Activated CD4-positive, alpha-beta T cell treated with anti-CD3 and anti-CD28 coated beads for 48 hours (primary cell): ENCODE measurements around the gene MACROD2.

Source experiments
- DNase-seq: peaks from one replicate; pipeline ENCODE4 v3.0.0-alpha.2; 2020

The MACROD2 gene

DNA sequence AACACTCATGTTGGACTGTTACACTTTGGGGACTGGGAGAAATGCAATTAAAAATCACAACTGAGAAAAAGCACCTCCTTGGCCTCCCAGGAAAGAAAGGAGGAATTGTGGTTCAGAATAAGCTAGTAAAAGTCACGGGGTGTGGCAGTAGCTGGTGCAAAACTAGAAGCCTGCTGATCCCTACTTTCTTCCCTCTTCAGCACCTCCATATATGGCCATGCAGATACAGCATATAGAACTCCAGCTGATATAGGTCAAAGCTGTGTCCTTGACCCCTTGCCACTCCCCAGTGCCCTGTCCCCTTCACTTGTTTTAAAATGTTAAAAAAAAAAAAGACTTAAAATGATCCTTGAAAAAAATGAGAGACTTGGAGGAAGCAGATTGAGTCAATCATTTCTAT, 347.6 kb downstream of the MACROD2 start:
- no peak for DNase-seq

DNA sequence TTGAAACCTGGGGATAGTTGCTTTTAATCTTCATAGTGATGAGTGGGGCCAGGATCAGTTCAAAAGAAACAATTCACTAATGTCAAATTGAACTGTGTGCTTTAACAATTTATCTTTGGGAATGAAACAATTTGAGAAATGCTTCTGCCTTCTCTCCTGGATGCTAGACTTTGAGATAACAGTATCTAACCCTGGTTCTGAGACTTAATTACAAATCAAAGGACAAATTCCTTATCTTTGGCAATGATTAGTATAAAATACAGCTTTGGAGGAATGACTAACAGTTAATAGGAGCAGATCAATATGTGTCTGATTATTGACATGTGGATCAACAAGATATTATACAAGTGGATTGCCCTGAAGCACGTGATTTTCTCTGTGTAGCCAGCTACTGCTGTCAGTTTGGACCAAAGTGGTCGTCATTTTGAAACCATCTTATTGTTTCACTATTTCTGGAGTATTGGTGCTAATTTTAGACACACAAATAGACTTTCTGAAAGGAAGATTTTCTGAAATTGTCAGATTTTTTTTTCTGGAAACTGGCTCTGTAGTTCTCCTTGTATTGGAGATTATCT, 348.3 kb downstream of the MACROD2 start:
- no peak for DNase-seq

DNA sequence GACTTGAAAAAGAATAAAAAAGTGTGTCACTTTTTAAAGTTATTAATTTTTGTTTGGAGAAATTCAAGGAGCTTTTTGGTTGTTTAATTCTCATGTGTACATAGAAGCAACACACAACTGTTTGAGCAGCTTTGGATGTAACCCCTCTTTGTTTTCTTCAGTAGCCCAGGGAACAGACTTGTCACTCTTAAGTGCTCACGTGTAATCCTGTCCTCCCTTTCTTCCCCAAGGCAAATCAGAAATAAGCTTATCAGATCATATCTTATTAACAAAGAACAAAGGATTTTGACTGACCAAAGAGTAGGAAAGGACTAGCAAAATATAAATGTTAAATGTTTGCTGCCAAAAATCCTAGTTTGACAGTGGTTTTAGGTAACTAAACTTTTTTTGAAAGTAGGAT, 349.4 kb downstream of the MACROD2 start:
- DNase-seq: no peak

DNA sequence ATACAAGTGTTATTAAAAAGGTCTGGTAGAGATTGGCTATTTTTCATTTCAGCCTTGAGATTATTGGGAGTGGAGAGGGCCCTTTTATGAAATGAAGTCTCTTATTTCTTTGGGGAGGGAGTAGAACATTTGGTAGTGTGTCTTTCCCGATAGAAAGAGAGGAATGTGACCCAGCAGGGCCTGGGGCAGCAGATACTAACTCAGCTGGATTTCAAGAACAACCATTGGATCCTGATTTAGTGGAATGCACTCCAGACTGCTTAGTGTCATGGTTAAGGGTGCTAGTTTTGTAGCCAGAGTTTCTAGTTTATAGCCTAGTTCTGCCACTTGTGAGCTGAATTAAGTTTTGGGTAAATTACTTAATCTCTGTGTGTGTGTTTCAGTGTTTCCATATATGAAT, 360.5 kb downstream of the MACROD2 start:
- DNase-seq: no peak

DNA sequence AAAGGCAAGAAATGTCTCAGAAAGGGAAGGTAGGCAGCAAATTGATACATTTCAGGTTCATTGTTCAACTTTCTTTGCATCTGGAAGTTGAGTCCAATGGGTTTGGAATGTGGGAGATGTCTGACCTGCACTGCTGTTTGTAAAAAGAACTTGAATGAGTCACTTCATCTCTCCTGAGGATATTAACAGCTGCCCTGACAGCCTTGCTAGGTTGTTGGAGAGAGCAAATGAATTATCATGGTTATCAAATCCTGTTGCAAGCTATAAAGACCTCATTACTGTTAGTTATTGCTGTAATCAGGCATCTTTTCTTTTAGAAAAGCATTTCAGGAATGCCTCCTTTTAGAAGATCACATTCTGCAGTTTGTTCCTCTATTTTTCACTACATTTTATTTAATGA, 365.1 kb downstream of the MACROD2 start:
- no peak for DNase-seq

DNA sequence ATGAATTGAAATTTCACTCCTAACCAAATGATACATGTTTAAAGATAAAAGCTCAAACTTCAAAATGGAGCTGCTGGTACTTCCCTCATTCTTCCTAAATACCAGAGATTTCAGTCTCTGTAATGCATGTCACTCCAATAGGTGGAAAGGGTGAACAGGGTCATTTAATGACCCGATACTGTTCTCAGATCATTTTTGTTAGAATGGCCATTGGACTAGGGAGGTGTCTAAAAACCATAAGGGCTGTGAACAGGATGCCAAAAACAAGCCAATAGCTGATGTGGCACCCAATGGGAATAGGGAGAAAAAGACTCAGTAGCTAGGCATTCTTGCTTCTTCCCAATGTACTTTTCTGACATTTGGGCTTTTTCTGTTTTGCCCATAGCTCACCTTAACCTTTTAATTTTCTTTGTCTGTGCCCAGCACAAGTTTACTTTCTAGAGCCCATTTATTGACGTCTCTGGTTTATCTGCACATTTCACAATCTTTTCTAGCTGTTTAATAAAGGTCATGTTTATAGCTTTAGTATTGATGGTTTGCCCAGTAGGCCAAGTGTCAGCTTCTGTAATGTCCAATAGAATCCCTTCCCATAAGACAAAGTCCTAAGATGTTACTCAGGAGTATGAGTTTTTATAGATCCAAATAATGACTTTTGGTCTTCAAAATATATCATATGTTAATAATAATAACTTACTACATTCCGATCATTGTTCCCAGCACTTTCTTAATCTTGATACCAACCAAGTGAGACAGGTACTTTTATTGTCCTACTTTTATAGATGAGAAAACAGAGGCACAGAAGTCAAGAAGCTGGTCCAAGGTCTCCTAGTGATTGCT, 366.4 kb downstream of the MACROD2 start:
- no peak for DNase-seq

DNA sequence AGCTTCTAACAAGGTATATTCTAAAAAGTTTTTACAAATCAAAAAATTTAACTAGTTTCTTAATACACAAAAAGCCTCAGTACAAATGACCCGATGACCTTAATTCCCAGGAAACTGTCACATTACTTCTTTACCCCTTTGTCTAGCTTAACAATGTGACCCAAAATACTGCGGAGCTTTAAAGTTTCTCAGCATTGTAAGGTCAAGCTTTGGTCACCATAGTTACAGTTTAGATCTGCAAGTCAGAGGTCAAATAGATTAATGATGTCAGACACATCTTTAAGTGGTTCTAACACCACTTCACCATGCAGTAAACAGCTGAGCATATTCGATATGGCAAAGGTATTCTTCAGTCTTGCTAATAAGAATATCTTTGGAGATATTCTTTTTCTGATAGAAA, 378.9 kb downstream of the MACROD2 start:
- no peak for DNase-seq

DNA sequence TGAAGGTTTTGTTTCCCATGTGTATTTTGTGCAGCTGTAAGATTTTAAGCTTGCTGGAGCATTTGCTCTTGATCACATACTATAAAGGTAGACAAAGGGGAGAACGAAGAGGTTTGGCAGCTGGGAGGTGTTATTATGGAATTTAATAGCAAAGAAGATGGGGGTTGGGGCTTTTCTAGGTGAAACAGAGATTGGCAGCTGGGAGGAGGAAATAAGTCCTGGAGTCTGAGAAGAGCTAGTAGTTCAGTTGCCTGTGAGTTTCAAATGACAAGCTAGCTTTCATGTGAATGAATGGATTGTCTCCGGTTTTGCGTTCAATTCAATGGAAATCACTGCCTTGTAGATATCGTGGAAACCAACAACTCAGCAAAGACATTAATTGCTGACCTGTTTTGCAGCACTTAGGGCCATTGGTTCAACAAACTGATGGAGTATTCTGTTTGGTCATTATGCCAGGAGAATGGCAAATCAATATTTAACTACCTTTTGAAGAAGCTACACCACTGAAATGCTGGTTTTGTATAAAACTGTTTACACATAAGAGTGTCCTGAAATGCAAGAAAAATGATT, 380.2 kb downstream of the MACROD2 start:
- no peak for DNase-seq

DNA sequence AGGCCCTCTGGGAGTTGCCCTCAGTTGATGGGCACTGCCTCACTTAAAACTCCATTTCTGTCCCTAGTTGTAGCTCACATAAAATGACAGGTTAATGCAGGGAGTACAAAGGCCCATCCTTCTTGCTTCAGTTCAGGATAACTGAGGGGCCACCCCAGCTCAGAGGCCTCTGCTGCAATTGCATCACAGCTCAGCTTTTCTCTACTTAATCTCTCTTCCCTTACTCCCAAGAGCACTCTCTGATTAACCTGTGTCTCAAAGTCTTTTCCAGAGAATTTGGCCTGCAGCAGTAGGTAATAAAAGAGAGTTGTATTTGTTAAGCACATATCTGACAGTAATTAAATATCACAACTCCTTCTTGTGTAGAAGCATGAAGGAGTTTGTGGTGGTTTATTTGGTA, 383.0 kb downstream of the MACROD2 start:
- no peak for DNase-seq

DNA sequence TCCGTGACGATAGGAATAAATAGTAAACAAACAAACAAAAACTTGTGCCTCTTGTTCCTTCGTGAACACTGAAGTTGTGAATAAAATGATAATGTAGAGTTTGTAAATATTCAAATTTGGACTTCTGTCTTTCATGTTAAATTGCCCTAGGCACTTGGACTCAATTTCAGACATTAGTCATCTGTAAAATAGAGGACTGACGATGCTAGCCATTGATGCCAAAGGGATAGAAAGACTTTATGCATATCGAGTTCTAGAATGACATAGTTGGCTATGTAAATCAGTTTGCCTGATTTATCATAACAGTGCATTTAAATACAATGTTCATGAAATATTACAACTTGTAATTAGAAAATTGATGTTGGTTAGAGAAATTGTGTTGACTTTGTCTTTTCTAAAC, 388.0 kb downstream of the MACROD2 start:
- no peak for DNase-seq

DNA sequence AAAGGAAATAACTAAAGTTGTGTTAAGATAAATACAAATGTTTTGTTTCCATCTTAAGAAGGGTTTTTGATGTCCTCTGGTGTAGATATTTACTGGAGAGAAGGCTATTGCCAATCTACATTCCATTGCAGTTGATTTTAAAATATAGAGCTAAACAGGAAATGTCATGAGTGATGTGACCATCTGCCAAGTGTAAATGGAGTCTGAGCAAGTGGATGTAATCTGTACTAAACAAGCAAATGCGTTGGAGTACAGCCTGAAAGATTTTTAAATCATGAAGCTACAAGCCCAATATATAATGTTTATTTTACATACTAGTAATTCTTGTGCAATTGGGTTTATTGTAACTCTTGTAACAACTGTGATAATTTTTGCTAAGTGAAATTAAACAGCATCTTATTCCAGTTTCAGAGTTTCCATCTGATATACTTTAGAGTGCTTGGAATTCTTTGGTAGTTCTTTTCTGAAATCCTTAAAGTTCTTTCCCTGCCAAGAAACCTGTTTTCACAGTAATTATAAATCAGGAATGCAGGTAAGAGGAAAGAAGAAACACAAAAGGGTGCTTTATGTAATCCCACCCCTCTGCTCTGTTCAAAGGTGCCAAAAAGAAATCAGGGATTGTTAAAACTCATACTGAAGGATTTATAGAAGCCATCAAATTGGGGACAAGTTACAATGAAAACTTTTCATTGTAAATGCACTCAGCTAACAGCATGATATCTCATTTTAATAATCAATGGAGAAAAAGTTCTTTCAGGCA, 389.3 kb downstream of the MACROD2 start:
- no peak for DNase-seq

DNA sequence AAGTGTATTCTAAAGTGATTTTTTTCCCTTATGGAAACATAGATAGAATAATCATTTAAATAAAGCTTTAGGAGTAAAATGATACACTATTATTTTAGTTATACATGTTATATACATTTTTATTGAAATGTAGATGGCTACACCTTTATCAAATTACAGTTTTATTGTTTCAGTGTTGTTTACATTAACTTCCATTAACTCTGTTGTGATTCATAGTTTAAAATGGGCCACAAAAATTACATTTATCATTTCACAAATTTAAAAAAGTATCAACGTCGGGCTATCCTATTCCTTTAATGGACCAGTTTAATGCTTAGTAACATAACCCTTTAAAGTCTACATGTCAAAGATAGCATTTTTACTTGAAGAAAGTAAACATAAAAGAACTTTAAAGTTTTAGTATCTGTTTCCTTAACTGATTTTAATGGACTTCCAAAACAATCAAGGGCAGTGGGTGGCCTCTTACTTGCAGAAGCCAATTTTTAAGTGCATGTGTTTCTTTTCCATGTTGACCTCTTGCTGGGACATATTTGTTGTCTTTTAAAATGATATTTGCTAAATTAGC, 389.9 kb downstream of the MACROD2 start:
- DNase-seq: no peak

DNA sequence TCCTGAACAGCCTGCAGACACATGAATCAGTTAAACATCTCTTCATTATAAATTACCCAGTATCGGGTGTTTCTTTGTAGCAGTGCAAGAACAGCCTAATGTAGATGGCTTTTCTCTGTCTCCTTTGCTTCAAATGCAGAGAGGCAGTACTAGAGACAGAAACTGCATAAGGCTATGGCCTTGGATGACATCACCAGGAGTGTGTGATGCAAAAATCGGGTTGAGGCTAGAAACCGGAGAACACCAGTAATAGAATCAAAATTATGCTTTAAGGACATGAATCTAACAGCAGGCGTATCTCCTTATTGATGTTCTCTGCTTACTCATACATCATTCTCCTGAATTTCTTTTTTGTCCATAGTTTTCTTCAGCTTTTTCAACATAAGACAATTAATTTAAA, 391.4 kb downstream of the MACROD2 start:
- DNase-seq: no peak

DNA sequence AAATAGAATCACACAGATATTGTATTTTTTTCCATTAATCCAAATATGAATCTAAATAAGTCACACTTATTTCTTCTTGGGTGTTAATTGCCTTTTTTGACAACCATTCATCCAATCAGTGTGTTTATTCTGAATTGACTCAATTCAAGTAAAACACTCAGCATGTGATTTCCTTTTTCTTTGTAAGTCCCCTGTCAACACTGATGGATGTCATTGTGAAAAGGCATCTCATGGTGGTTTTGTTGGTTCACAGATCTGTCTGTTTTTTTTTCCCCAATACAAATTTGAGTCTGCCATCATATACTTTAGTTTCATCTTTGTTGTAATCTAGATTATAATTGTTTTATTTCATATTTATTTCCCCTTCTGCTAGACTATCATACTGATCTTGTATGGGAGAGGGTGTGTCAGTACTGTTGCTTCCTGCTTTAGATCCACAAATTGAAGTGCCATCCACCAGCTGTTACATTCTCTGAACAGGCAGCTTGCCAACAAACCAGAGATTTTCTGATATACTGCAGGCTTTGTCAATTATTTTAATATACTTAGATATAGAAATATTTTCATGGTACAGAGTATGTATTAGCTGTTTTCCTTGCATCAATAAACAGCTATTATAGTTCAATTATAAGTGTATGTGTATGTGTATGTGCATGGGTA, 406.3 kb downstream of the MACROD2 start:
- DNase-seq: no peak

DNA sequence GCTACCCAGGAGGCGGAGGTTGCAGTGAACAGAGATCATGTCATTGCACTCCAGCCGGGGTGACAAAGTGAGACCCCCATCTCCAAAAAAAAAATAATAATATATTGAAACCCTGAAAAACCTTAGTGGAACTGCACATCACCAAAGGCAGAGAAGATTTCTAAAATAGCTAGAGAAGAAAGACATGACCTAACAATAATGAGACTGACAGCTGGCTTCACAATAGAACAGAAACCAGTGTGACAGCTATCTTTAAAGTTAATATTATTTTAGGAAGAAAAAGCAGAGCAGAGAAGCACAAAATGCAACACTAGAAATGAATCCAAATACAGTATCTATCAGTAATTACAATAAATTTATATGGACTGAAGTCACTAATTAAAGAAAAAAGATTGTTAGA, 409.2 kb downstream of the MACROD2 start:
- no peak for DNase-seq

DNA sequence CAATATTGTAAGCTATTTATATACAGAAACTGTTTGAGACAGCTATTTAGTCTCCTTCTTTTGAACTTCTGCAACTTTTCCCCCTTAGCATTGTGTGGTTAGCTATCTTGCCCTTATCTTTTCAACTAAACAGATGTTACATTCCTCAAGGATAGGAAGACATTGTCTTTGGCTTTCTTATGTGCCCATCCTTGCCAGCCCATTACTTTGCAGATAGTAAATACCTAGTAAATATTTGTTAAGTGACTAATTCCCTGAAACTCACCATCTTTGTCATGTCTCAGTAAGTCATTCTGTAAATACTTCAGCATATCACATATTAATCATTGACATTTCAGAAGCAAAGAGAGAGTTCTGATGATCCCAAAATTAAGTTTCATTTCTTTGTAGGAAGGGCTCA, 411.2 kb downstream of the MACROD2 start:
- DNase-seq: no peak

DNA sequence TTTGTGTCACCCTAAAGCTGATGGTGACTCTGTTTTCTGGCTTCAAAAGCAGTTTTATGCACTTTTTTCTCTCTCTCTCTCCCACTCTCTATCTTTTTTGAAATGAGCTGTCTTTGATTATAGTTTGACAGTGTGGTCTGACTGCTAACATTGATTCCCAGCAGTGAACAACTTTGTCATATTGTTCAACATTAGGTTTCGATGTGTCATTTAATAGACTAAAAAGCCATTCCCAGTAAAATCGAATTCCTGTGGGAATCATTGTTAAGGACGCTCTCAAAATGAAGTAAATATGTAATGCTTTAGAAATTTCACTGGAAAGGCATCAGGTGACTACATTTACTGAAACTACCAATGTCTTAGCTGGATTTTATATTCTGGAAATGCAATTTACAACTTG, 412.0 kb downstream of the MACROD2 start:
- DNase-seq: no peak

DNA sequence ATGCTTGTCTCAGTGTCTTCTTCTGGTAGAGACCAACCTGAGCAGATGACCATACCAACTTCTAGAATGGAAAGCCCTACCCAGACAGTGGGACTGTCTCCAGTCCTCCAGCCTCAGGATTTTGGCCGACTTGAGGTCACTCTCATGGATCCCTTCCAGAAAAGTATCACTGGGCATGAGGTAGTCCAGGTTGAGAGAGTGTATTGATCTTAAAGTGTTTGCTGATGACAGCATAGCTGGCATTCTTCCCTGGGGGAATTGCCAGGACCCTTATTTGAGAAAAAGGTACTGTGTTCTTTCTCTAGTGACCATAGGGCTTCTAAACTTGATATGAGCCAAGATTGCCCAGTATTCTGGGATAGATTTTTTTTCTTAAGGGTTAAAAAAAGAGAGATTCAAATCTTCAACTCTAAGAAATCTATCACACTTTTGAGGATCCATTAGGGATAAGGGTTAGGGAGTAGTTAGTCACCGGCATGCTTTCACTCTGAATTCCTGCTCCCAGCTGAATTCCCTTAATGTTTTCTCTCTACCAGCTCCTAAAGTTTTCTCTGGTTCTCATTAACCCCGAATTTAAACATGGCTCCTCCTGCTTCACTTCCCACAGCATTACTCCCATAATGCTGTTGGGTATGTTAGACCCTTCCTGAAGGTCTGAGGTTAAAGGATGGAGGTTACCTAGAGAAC, 415.7 kb downstream of the MACROD2 start:
- no peak for DNase-seq

DNA sequence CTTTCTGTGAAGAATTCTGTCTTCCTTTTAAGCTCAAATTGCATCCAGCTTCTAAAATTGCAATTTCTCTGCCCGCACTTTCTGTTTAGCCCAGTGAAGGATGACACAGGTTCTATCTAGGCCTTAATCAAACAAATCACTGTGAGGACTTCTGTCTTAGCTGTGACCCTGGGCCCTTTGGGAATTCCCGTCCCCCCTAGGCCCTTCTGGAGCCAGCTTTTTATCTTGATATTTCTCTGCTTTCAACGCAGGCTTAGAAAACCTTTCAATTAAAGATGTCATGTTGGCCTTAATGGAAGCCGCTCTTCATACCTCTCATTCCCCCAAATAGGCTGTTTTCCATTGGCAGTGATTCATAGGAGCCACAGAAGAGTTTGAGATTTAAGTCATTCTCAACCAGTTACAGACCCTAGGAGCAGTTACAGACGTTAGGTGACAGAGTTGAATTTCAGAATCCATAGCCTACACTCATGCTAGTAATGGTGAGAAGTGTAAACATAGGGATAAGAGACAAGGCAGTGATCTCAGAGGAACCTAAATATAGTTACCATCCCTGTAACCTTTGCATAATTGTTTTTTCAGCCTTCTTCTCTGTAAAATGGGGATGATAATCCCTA, 416.9 kb downstream of the MACROD2 start:
- no peak for DNase-seq

DNA sequence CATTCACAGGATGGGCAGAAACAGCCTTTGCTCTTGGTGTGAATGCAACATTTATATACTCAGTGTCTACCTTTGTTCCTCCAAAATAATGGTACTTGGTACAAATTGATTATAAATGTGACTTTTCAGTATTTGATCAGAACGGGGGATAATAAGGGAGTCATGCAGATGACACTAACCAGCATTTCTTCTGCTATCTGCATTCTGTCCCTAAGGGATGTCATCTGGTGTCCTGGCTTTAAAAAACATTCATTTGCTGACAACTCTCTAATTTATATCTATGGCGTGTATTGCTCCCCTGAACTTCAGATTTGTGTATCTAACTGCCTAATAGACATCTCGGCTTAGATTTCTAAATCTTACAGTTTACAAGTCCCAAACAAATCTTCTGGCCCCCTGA, 418.5 kb downstream of the MACROD2 start:
- no peak for DNase-seq

DNA sequence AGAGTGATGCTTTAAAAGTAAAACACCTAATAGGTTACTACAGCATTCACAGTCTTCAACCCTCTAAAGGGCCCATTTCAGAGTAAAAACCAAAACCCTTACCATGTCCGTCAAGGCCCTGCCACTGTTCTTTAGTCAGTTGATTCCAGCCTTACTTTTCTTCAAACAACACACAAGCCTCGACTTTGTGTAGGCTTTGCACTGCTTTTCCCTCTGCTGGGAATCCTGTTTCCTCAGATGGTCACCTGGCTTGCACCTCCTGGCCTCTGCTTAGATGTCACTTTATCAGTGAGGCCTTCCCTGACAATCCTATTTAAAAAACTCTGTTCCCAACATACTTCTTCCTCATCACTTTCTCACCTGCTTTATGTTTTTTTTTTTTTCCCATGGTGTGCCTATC, 419.2 kb downstream of the MACROD2 start:
- no peak for DNase-seq

DNA sequence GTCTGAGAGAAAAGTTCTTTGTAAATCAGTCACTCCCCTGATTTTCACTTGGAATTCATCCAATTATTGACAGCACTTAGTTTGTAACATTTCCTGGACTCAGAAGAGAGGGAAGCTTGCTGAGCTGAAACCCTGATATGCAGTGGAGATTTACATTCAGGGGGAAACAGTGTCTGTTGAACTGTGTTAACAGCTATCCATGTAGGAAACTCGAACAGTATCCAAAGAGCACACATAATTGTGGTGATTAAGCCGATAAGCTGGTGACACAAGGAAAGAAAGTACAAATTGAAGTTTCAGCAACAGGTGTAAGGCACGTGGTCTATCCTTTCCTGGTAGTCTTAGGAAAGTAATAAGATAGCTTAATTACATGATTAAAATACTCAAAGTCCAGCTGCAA, 420.2 kb downstream of the MACROD2 start:
- no peak for DNase-seq
